ENCODE results near the gene KCND2. TPM values are rescaled to one million over a fixed set of nuclear protein-coding genes. Genes with fewer than 3 reads are reported as not detected.

The KCND2 gene
- total RNA-seq, 1 donor from 2014 or later, result 0.29 TPM

DNA sequence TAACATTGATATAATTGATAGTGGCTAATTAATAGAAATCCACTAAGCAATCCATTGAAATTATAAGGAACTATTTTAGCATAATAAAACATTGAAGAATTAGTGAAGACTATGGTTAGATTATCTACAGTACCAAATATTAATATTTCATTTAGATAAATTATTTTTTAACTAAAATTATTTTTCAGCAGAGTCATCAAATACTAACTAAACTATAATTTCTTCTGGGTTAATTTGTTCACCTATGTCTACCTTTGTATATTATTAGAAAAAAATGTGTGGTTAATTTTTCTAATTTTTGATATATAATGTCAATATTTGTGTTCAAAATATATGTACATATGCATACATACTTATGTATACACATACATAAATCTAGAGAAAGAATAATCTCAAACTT lies 140.2 kb downstream of the KCND2 start:
- no peak for DNase-seq (ENCODE audit: low read depth)

DNA sequence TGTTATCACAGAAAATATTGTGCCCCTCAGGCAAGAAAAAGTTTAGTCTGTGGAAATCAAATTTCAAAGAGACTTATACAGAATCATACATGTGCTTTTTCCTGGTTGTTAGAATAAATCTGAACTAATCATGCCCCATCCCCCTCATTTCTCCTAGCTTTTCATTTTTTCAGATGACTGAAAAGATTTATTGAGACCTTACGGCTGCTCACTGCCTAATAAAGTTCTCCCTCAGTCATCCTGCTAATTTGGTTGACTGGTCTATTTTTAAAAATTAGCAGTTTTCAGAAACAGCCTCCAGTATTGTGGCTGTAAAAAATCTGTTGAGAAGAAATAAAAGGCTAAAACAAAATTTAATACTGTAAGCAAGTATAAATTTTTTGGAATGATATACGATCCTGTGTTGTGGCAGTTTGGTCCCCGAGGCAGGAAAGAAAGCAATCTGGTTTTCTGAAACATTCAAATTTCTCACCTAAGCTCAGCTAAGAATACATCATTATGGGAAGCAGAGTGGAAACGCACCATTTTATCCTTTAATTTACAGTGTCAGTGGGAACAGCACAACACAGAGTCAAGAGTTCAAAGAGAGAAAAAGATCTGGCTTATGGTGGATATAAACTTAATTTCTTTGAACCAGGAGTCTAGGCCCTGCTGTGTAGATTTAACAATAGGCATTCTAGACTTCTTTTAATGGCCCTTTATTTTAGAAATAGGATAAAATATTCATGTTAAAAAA lies 144.4 kb downstream of the KCND2 start:
- no peak for DNase-seq (ENCODE audit: low read depth)
- Histone ChIP-seq H3K27me3 (ENCODE audit: control insufficient read depth, insufficient read depth, low read length) (no peaks in the 10 kb centered on the region), H3K4me3 (ENCODE audit: low read depth, low read length) (no peak overlapping the region), H3K36me3 (ENCODE audit: control insufficient read depth, insufficient read depth, low read length) (no peaks in the 10 kb centered on the region)
- TF ChIP-seq, protein P1, sequence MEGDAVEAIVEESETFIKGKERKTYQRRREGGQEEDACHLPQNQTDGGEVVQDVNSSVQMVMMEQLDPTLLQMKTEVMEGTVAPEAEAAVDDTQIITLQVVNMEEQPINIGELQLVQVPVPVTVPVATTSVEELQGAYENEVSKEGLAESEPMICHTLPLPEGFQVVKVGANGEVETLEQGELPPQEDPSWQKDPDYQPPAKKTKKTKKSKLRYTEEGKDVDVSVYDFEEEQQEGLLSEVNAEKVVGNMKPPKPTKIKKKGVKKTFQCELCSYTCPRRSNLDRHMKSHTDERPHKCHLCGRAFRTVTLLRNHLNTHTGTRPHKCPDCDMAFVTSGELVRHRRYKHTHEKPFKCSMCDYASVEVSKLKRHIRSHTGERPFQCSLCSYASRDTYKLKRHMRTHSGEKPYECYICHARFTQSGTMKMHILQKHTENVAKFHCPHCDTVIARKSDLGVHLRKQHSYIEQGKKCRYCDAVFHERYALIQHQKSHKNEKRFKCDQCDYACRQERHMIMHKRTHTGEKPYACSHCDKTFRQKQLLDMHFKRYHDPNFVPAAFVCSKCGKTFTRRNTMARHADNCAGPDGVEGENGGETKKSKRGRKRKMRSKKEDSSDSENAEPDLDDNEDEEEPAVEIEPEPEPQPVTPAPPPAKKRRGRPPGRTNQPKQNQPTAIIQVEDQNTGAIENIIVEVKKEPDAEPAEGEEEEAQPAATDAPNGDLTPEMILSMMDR (IDR thresholded peaks at IDR 0.05; ENCODE audit: insufficient read depth, low read length, poor library complexity, severe bottlenecking), result no peak

More for the DNA sequence above, 140.2 kb downstream of the KCND2 start:
- H3K27me3 ChIP-seq (ENCODE audit: control insufficient read depth, insufficient read depth, low read length), result no peaks in the 10 kb centered on the region
- no peak overlapping the region for H3K4me3 ChIP-seq (ENCODE audit: low read depth, low read length)
- TF ChIP-seq, protein P1 (IDR thresholded peaks at IDR 0.05; ENCODE audit: insufficient read depth, low read length, poor library complexity, severe bottlenecking), result no peak
- H3K36me3 ChIP-seq (ENCODE audit: control insufficient read depth, insufficient read depth, low read length), result no peaks in the 10 kb centered on the region

DNA sequence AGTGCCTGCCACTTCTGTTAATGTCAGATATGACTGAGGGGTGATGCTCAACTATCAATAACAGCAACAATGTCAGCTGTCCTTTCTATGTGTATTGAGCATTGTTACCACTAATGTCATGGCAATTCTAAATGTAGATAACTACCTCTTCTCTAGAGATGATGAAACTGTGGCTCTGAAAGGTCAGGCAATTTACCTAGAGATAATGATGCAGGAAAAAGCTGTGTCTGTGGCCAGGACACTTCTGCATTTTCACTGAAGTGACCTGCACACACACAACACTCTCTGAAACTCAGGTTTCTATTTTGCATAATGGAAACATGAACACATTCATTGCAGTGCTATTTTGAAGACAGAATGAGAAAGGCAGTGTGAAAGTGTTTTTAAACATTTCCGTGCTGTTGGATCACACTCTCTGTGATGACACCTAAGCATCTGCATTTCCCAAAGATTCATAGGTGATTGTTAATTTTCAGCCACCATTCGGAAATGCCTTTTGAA lies 148.2 kb downstream of the KCND2 start:
- Histone ChIP-seq H3K36me3 (ENCODE audit: control insufficient read depth, insufficient read depth, low read length) (no peaks in the 10 kb centered on the region), H3K4me3 (ENCODE audit: low read depth, low read length) (no peak overlapping the region), H3K27me3 (ENCODE audit: control insufficient read depth, insufficient read depth, low read length) (no peaks in the 10 kb centered on the region)
- TF ChIP-seq, protein P1 (IDR thresholded peaks at IDR 0.05; ENCODE audit: insufficient read depth, low read length, poor library complexity, severe bottlenecking), result no peak
- no peak for DNase-seq (ENCODE audit: low read depth)

DNA sequence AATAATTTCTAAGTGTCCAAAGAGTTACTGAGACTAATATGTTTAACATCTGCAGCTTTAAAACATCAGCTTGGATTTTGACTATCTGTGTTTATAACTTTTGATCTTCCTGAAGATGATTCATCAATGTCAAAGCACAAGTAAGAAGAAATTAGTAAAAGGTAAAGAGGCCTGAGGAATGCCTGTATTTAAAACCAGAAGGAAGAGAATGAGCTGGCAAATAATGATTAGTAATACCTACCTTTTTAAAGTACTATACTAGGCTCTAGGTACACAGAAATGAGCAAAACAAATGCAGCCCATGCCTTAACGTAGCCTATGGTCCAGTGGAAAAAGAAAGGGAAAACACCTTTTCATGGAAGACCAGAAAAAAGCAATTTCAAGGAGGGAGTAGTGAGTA lies 158.0 kb downstream of the KCND2 start:
- Histone ChIP-seq H3K4me3 (ENCODE audit: low read depth, low read length) (no peak overlapping the region), H3K27me3 (ENCODE audit: control insufficient read depth, insufficient read depth, low read length) (no peaks in the 10 kb centered on the region), H3K36me3 (ENCODE audit: control insufficient read depth, insufficient read depth, low read length) (no peaks in the 10 kb centered on the region)
- TF ChIP-seq, protein P1 (IDR thresholded peaks at IDR 0.05; ENCODE audit: insufficient read depth, low read length, poor library complexity, severe bottlenecking), result no peak
- no peak for DNase-seq (ENCODE audit: low read depth)

DNA sequence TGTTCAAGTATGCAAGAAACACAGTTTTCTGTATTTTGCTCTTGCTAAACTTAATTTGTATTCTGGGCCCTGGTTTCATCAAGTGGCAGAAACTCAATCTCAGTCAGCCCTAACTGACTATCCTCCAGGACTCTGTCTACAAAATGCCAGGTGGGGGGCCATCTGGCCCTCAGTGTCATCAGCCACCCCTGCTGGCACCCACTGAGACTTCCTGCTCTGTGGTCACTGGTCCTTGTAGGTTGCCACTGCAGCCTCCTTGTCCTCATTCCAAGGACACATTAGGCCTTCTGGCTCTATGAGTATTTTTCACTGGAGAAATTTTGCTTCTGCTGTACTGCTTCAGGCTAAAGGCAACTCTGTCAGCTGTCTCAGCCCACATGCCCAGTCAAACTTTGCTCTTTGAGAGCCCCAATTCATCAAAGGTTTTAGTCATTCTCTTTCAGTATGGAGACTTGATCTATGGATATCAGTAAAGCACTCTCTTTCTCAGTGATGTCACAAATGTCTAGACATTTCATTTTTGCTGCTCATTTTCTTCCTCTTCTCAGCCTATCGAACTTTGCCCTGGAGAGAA lies 163.6 kb downstream of the KCND2 start:
- no peaks in the 10 kb centered on the region for H3K36me3 ChIP-seq (ENCODE audit: control insufficient read depth, insufficient read depth, low read length)
- TF ChIP-seq, protein P1 (IDR thresholded peaks at IDR 0.05; ENCODE audit: insufficient read depth, low read length, poor library complexity, severe bottlenecking), result no peak

More for the DNA sequence above, 163.6 kb downstream of the KCND2 start:
- no peaks in the 10 kb centered on the region for H3K27me3 ChIP-seq (ENCODE audit: control insufficient read depth, insufficient read depth, low read length)
- DNase-seq (ENCODE audit: low read depth), result no peak
- H3K4me3 ChIP-seq (ENCODE audit: low read depth, low read length), result no peak overlapping the region

Measured in kidney epithelial cell (primary cell).